Endometrium (tissue), 2 donors: ENCODE results near the gene FRMD1.

Experiments
- FAIRE-seq: peaks from 2 replicates; lab custom pipeline; 2012; peaks lifted over from hg19 to GRCh38; lab: Jason Lieb, UNC
- donor health status: control.
- donor health status: control.

The FRMD1 gene

GRCh38 chr6:168055696-168056489 is 23.1 kb downstream of the FRMD1 start:
- FAIRE-seq: no peak

- FAIRE-seq: no peak
Measured at GRCh38 chr6:168054765-168055560, 24.0 kb downstream of the FRMD1 start.

GRCh38 chr6:168053957-168054471 is 25.0 kb downstream of the FRMD1 start:
- no peak for FAIRE-seq

GRCh38 chr6:168053086-168053956 is 25.7 kb downstream of the FRMD1 start:
- no peak for FAIRE-seq

- FAIRE-seq: no peak
Measured at GRCh38 chr6:168052291-168052891, 26.6 kb downstream of the FRMD1 start.

GRCh38 chr6:168051648-168052047 is 27.4 kb downstream of the FRMD1 start:
- FAIRE-seq: no peak

GRCh38 chr6:168050881-168051586 is 28.0 kb downstream of the FRMD1 start:
- FAIRE-seq: no peak

- FAIRE-seq: no peak
Measured at GRCh38 chr6:168050225-168050880, 28.7 kb downstream of the FRMD1 start.

- FAIRE-seq: no peak
Measured at GRCh38 chr6:168049706-168050224, 29.2 kb downstream of the FRMD1 start.

GRCh38 chr6:168049277-168049676 is 29.7 kb downstream of the FRMD1 start:
- no peak for FAIRE-seq

GRCh38 chr6:168048724-168049025 is 30.3 kb downstream of the FRMD1 start:
- FAIRE-seq: no peak

GRCh38 chr6:168047841-168048723 is 30.9 kb downstream of the FRMD1 start:
- FAIRE-seq: no peak

GRCh38 chr6:168046696-168047095 is 32.3 kb downstream of the FRMD1 start:
- no peak for FAIRE-seq

- FAIRE-seq: no peak
Measured at GRCh38 chr6:168045706-168046620, 33.0 kb downstream of the FRMD1 start.

GRCh38 chr6:168045141-168045691 is 33.8 kb downstream of the FRMD1 start:
- FAIRE-seq: no peak

GRCh38 chr6:168044521-168045130 is 34.4 kb downstream of the FRMD1 start:
- FAIRE-seq: no peak

- no peak for FAIRE-seq
Measured at GRCh38 chr6:168043848-168044415, 35.1 kb downstream of the FRMD1 start.
